Lung (tissue), 12 donors: ENCODE data around the gene USP31. TPM values are rescaled to one million over a fixed set of nuclear protein-coding genes. Genes with fewer than 3 reads are reported as not detected.

Experiments used
- ATAC-seq: fragments of 200-7000 bp; cut with Tn5 transposase; one replicate; pipeline ENCODE4 v1.9.1; 2020; ENCODE audit warnings: moderate number of reproducible peaks; ENCODE audit not compliant: insufficient read depth, low FRiP score
- DNase-seq, 3 donors: peaks; one replicate each; pipeline ENCODE4 v3.0.0-alpha.2; 2013 to 2017
- H3K27ac ChIP-seq, 2 donors: one replicate each; pipeline ENCODE4 v1.5.1; 2013; ENCODE audit warnings: mild to moderate bottlenecking in 2 of 2, moderate library complexity in 2 of 2, control low read depth in 1 of 2, inconsistent platforms in 1 of 2, low read depth in 1 of 2, low read length in 1 of 2
- H3K27me3 ChIP-seq, 3 donors: one replicate each; pipeline ENCODE4 v1.5.1; 2013; ENCODE audit warnings: low read length in 2 of 3; ENCODE audit not compliant: control insufficient read depth in 3 of 3, insufficient read depth in 3 of 3
- H3K36me3 ChIP-seq, 4 donors: one replicate each; pipeline ENCODE4 v1.5.1; 2013; ENCODE audit warnings: low read length in 4 of 4, mild to moderate bottlenecking in 1 of 4, moderate library complexity in 1 of 4; ENCODE audit not compliant: control insufficient read depth in 4 of 4, insufficient read depth in 4 of 4
- H3K4me1 ChIP-seq, 5 donors: one replicate each; pipeline ENCODE4 v1.5.1; 2013; ENCODE audit warnings: low read length in 5 of 5, mild to moderate bottlenecking in 2 of 5, moderate library complexity in 1 of 5; ENCODE audit not compliant: control insufficient read depth in 5 of 5, insufficient read depth in 5 of 5
- H3K4me3 ChIP-seq: one replicate; pipeline ENCODE4 v1.5.1; 2013; ENCODE audit warnings: mild to moderate bottlenecking, control low read depth, moderate library complexity
- H3K9ac ChIP-seq, 2 donors: one replicate each; pipeline ENCODE4 v1.5.1; 2013; ENCODE audit warnings: low read length in 2 of 2, control low read depth in 1 of 2; ENCODE audit not compliant: insufficient read depth in 1 of 2
- H3K9me3 ChIP-seq, 4 donors: one replicate each; pipeline ENCODE4 v1.5.1; 2013; ENCODE audit warnings: low read length in 3 of 4, mild to moderate bottlenecking in 1 of 4, moderate library complexity in 1 of 4; ENCODE audit not compliant: control insufficient read depth in 4 of 4, insufficient read depth in 3 of 4
- CTCF ChIP-seq: IDR thresholded peaks from 2 replicates; pipeline ENCODE4 v1.5.1; 2012; ENCODE audit warnings: mild to moderate bottlenecking; ENCODE audit errors: control extremely low read depth, extremely low read depth
- WGBS, 2 donors: extraction: QIAGEN DNeasy Blood & Tissue Kit; methylation state at CpG; one replicate each; pipeline ENCODE4 v1.1.7; 2013; 5-methylcytosine and 5-hydroxymethylcytosine counted together
- polyA plus RNA-seq, 2 donors: library from polyadenylated mRNA; stranded (reverse); fragments of 200-250 nt; gene quantifications; one replicate each; pipeline ENCODE4 v1.2.1, GENCODE V29; 2013
- total RNA-seq, 2 donors: library from RNA; depleted of rRNA in 1 of 2; stranded (reverse); fragments of >200 nt in 1 of 2; gene quantifications; one replicate each; pipeline ENCODE4 v1.2.1, GENCODE V29; 2014 to 2021
- donor health status: control.
- donor health status: control.
- donor health status: Bipolar disorder and iron deficiency.
- donor health status: healthy.
- donor health status: DM: yes; HTN: yes; CAD: no.

Gene USP31
- total and polyA plus RNA-seq, 4 donors, result 3.4 to 26.3 (median 10.0) TPM

GRCh38 chr16:23186171-23186570 lies 36.9 kb upstream of the USP31 start:
- H3K4me3 ChIP-seq, result no peak overlapping the region
- WGBS, 2 donors, result 75 to 88% methylated on average over 24 of the region's 24 CpGs
- H3K36me3 ChIP-seq, result peaks cover 0 to 6% (median 0%) of the 10 kb centered on the region in 4 donors
- H3K27ac ChIP-seq, result no peak overlapping the region
- no peak for ATAC-seq
- H3K4me1 ChIP-seq, result peaks cover 0 to 6% (median 0%) of the 10 kb centered on the region in 5 donors
- H3K27me3 ChIP-seq, result peaks cover 0 to 21% (median 13%) of the 10 kb centered on the region in 3 donors
- no peak for DNase-seq
- no peaks in the 10 kb centered on the region for H3K9me3 ChIP-seq
- no peak for TF ChIP-seq CTCF
- no peak overlapping the region for H3K9ac ChIP-seq

GRCh38 chr16:23185656-23186055 lies 36.4 kb upstream of the USP31 start:
- no peak for ATAC-seq
- TF ChIP-seq CTCF, result no peak

GRCh38 chr16:23183543-23183862 lies 34.3 kb upstream of the USP31 start:
- no peaks in the 10 kb centered on the region for H3K9me3 ChIP-seq
- peaks cover 0 to 6% (median 0%) of the 10 kb centered on the region in 5 donors for H3K4me1 ChIP-seq
- peaks cover 0 to 22% (median 16%) of the 10 kb centered on the region in 3 donors for H3K27me3 ChIP-seq
- 17 to 22% methylated on average over 4 of the region's 4 CpGs for WGBS, 2 donors
- DNase-seq (no peak), ATAC-seq (no peak)
- no peak overlapping the region for H3K27ac ChIP-seq
- no peak overlapping the region for H3K9ac ChIP-seq
- no peak for TF ChIP-seq CTCF
- no peak overlapping the region for H3K4me3 ChIP-seq
- H3K36me3 ChIP-seq, result peaks cover 0 to 3% (median 0%) of the 10 kb centered on the region in 4 donors

More at GRCh38 chr16:23185656-23186055, 36.4 kb upstream of the USP31 start:
- Histone ChIP-seq H3K27me3 (peaks cover 0 to 22% (median 16%) of the 10 kb centered on the region in 3 donors), H3K9ac (no peak overlapping the region), H3K27ac (no peak overlapping the region), H3K9me3 (no peaks in the 10 kb centered on the region), H3K36me3 (peaks cover 0 to 6% (median 0%) of the 10 kb centered on the region in 4 donors), H3K4me1 (peaks cover 0 to 6% (median 0%) of the 10 kb centered on the region in 5 donors), H3K4me3 (no peak overlapping the region)
- DNase-seq, result no peak
- 58 to 69% methylated on average over 11 of the region's 11 CpGs for WGBS, 2 donors
